Measurements from ENCODE around the gene PDGFB.

Gene PDGFB

GRCh38 chr22:39176143-39176713, 68.6 kb downstream of the PDGFB start:
- peak overlapping the region; percentile 68 for H3K27ac ChIP-seq (ENCODE audit: insufficient read depth, low read depth, low read length, poor library complexity, severe bottlenecking)
- H3K36me3 ChIP-seq (ENCODE audit: control insufficient read depth, insufficient read depth, low read length): no peaks in the 10 kb centered on the region
- peaks cover 71% of the 10 kb centered on the region for H3K4me1 ChIP-seq (ENCODE audit: control insufficient read depth, insufficient read depth, low read length)
- H3K4me3 ChIP-seq (ENCODE audit: insufficient read depth, low read depth, low read length): no peak overlapping the region
- H3K27me3 ChIP-seq (ENCODE audit: control insufficient read depth, insufficient read depth, low read length, poor library complexity, severe bottlenecking): no peaks in the 10 kb centered on the region
- H3K9me3 ChIP-seq (ENCODE audit: control insufficient read depth, low read length): no peaks in the 10 kb centered on the region
- 29 to 32% methylated on average over 23 of the region's 23 CpGs for WGBS, 2 experiments

GRCh38 chr22:39175353-39176142, 69.2 kb downstream of the PDGFB start:
- no peaks in the 10 kb centered on the region for H3K36me3 ChIP-seq (ENCODE audit: control insufficient read depth, insufficient read depth, low read length)
- H3K27me3 ChIP-seq (ENCODE audit: control insufficient read depth, insufficient read depth, low read length, poor library complexity, severe bottlenecking): no peaks in the 10 kb centered on the region
- H3K27ac ChIP-seq (ENCODE audit: insufficient read depth, low read depth, low read length, poor library complexity, severe bottlenecking): peak overlapping the region; percentile 80
- WGBS, 2 experiments: 78 to 81% methylated on average over 18 of the region's 18 CpGs
- no peak overlapping the region for H3K4me3 ChIP-seq (ENCODE audit: insufficient read depth, low read depth, low read length)
- peaks cover 71% of the 10 kb centered on the region for H3K4me1 ChIP-seq (ENCODE audit: control insufficient read depth, insufficient read depth, low read length)
- H3K9me3 ChIP-seq (ENCODE audit: control insufficient read depth, low read length): no peaks in the 10 kb centered on the region

- peak overlapping the region; percentile 93 for H3K27ac ChIP-seq (ENCODE audit: insufficient read depth, low read depth, low read length, poor library complexity, severe bottlenecking)
- H3K4me3 ChIP-seq (ENCODE audit: insufficient read depth, low read depth, low read length): no peak overlapping the region
- no peaks in the 10 kb centered on the region for H3K36me3 ChIP-seq (ENCODE audit: control insufficient read depth, insufficient read depth, low read length)
- no peaks in the 10 kb centered on the region for H3K9me3 ChIP-seq (ENCODE audit: control insufficient read depth, low read length)
- no peaks in the 10 kb centered on the region for H3K27me3 ChIP-seq (ENCODE audit: control insufficient read depth, insufficient read depth, low read length, poor library complexity, severe bottlenecking)
- 12 to 14% methylated on average over 22 of the region's 22 CpGs for WGBS, 2 experiments
- H3K4me1 ChIP-seq (ENCODE audit: control insufficient read depth, insufficient read depth, low read length): peaks cover 67% of the 10 kb centered on the region
Observed at GRCh38 chr22:39174498-39175352, 70.1 kb downstream of the PDGFB start.

GRCh38 chr22:39173787-39174497, 70.8 kb downstream of the PDGFB start:
- 60 to 63% methylated on average over 11 of the region's 11 CpGs for WGBS, 2 experiments
- Histone ChIP-seq H3K27me3 (ENCODE audit: control insufficient read depth, insufficient read depth, low read length, poor library complexity, severe bottlenecking) (no peaks in the 10 kb centered on the region), H3K9me3 (ENCODE audit: control insufficient read depth, low read length) (no peaks in the 10 kb centered on the region), H3K4me1 (ENCODE audit: control insufficient read depth, insufficient read depth, low read length) (peaks cover 60% of the 10 kb centered on the region), H3K36me3 (ENCODE audit: control insufficient read depth, insufficient read depth, low read length) (no peaks in the 10 kb centered on the region), H3K27ac (ENCODE audit: insufficient read depth, low read depth, low read length, poor library complexity, severe bottlenecking) (peak overlapping the region; percentile 93), H3K4me3 (ENCODE audit: insufficient read depth, low read depth, low read length) (no peak overlapping the region)

All from ectodermal cell (in vitro differentiated cells).